GM19438 (cell line): ENCODE results near the gene ITFG1.
"Not testable (repeated sequence)": the region's sequence is repeated elsewhere in the genome, so short reads cannot be mapped to it uniquely, and the experiment has no call there.

Source experiments
- ATAC-seq: cut with Tn5 transposase; IDR thresholded peaks from one replicate; pipeline ENCODE4 v1.9.1; 2021; ENCODE audit warnings: low read depth; ENCODE audit not compliant: unreplicated experiment

ITFG1 gene

GRCh38 chr16:47180073-47180472 is 280.8 kb downstream of the ITFG1 start:
- no peak for ATAC-seq

- ATAC-seq = no peak
Observed at GRCh38 chr16:47175152-47175551, 285.7 kb downstream of the ITFG1 start.

DNA sequence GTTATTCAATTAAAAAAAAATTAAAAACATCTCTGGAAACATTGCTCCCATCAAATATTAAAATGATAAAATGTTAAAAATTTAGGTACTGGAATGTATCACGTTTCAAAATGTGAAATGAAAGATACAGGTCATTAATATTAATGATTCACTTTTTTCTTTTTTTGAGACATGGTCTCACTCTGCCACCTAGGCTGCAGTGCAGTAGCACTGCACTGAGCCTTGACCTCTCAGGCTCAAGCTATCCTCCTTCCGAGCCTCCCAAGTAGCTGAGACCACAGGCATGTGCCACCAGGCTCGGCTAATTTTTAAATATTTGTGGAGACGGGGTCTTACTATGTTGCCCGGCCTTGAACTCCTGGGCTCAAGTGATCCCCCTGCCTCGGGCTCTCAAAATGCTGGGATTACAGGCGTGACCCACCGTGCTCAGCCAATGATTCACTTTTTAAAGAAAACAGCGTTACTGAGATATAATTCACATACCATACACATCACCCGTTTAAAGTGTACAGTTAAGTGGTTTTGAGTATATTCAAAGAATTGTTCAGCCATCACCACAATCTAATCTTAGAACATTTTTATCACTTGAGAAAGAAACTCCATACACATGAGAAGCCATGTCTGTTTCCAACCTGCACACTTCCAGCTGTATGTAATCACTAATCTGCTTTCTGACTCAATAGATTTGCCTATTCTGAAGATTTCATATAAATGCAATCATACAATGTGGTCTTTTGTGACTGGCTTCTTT is 298.0 kb downstream of the ITFG1 start:
- no peak for ATAC-seq

DNA sequence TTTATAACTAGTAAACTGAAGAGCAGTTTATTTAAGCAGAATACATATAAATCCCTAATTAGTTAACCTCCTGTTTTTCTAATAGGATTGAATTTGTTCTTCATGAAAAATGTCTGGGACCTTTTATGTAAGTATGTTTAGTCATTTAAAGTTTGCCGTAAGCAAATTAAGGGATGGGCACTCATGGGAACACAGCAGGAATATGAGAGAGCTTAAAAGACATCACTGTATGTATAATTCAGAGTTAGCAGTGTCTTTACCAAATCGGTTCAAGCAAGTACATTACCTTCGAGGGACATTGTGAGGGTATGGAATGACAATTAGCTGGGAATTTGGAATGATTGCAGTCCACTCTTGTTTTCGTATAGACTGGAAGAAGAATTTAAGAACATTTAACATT is 299.4 kb downstream of the ITFG1 start:
- no peak for ATAC-seq

DNA sequence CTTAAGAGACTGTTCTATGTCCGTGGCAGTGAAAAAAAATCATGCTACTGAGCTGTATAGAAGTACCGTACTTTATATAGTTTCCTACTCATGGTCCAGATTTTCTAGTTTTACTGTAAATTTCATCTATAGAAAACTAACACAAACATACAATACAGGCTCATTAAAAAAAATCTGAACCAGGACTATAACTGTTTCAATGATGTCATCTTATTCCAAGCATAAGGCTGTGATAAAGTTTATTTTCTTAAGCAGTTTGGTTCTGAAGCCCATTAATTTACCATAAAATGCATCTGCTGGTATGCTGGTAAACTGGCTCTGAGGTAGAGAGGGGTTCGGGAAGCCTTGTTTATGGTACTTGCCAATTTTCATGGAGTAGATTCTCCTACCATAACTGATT is 300.4 kb downstream of the ITFG1 start:
- ATAC-seq = no peak

GRCh38 chr16:47158992-47159391 is 301.9 kb downstream of the ITFG1 start:
- no peak for ATAC-seq

DNA sequence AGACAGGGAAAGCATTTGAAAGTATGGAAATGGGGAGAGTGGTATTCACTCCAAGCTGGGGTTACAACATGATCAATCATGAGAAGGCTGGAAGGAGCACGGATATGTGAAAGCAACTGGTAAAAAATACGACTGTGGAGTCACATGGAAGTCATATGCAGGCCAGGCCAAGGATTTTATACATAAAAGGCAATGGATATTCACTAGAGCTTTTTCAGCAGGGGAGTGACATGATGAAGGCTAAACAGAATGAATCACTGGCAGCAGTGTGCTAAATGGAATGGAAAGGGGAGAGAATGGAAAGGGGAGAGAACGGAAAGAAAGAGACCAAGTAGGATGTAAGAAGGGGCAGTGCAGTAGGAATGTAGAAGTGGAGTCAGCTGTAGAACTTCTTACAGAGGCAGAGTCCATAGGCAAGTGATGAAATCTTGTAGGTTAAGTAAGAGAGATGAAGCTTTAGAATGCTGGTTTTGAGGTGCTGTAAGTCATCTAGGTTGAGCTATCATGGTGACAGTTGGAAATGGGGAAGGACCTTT is 304.1 kb downstream of the ITFG1 start:
- ATAC-seq = no peak

- ATAC-seq = not testable (repeated sequence)
Observed at GRCh38 chr16:47152501-47152900, 308.4 kb downstream of the ITFG1 start.

GRCh38 chr16:47150067-47150466 is 310.8 kb downstream of the ITFG1 start:
- ATAC-seq = no peak

GRCh38 chr16:47144559-47144877 is 316.3 kb downstream of the ITFG1 start:
- no peak for ATAC-seq

GRCh38 chr16:47143677-47144558 is 316.9 kb downstream of the ITFG1 start, which contains the start of gene NETO2:
Gene NETO2 (minus strand): TSS chr16:47143945. CDS start chr16:47143612, 333 bp downstream.
- peak; percentile 53 for ATAC-seq

GRCh38 chr16:47142821-47143676 is 317.8 kb downstream of the ITFG1 start:
- ATAC-seq = peak; percentile 62

GRCh38 chr16:47142486-47142820 is 318.4 kb downstream of the ITFG1 start:
- no peak for ATAC-seq

DNA sequence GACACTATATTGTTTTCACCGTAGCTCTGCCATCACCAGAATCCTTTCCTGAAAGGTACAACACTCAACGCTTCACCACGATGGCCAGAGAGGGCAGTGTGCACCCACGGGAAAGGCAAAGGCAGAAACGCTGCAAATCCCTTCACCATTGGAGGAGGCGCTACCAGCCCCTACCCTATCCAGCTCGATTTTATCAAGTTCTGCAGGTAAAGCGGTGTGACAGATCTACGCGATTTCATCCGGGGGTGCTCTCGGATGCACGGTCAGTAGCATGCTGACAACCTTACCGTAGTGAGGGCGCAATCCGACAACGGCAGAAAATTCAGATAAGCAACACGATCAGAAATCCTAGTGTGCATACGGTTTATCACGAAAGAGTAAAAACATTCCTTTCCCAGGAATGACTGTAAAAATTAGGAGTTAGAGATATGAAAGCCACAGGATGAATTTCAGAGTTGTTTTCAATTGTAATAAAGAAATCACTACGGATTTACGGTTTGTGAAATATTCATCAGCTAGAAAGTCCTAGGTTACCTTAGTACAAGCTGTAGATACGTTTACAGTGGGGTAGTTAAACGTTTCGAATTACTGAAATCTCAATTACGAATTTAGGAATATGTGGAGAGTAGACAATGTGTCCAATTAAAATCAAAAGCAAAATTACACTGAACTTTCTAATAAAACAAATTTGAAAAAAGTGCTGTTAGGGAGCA is 318.9 kb downstream of the ITFG1 start:
- ATAC-seq = peak; percentile 48

- ATAC-seq = no peak
Observed at GRCh38 chr16:47140686-47141085, 320.2 kb downstream of the ITFG1 start.

DNA sequence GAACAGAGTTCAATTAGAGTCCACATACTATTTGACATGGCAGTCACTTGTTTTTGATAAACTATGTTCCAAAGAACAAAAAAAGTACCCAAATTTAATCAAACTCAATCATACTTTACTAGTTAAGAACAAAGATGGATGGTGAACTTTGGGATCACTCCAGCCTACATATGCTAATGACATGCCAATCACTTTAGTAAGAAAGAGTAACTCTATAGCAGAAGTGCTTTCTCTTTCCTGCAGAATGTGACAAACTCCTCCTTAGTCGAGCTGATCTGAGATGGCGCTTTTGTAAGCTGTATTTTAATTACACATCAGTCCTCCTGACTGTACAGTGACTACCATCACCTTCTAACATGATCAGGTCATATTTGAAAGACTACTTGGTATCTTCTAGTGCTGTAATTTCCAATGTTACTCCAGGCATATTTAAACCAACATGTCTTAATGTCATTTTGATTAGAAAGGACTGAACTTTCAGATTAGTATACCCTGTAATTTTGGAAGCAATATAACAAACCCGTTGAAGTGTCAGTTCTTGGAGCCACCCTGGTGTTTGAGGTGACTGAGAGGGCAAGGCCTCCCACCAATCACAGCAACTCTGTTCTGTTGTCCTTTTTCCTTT is 321.2 kb downstream of the ITFG1 start:
- ATAC-seq = no peak

GRCh38 chr16:47137925-47138324 is 322.9 kb downstream of the ITFG1 start:
- ATAC-seq = not testable (repeated sequence)

GRCh38 chr16:47136099-47136842 is 324.6 kb downstream of the ITFG1 start:
- ATAC-seq = no peak

GRCh38 chr16:47134550-47134949 is 326.3 kb downstream of the ITFG1 start:
- no peak for ATAC-seq
